Cardiac muscle cell (in vitro differentiated cells and primary cell): Measurements from ENCODE around the gene TRAM2. TPM values are rescaled to one million over a fixed set of nuclear protein-coding genes. Genes with fewer than 3 reads are reported as not detected.

Experiments used
- DNase-seq, 2 donors: peaks; one replicate each; pipeline versions ENCODE4 v3.0.0 to v3.0.0-alpha.2; 2010 to 2017; ENCODE audit warnings: low read depth in 1 of 2, low spot score in 1 of 2
- H3K27ac ChIP-seq: fragments of 200-600 bp; sonication (generic); 2 replicates; pipeline ENCODE4 v1.5.1; 2016
- H3K27me3 ChIP-seq: fragments of 200-600 bp; sonication (generic); 2 replicates; pipeline ENCODE4 v1.6.0; 2016; ENCODE audit warnings: control low read depth
- H3K36me3 ChIP-seq: fragments of 200-600 bp; sonication (generic); 2 replicates; pipeline ENCODE4 v1.5.1; 2016; ENCODE audit warnings: control low read depth
- H3K4me1 ChIP-seq: fragments of 200-600 bp; sonication (generic); 2 replicates; pipeline ENCODE4 v1.8.1; 2017; ENCODE audit warnings: low read depth, mild to moderate bottlenecking, mixed run types
- H3K4me3 ChIP-seq: fragments of 200-600 bp; sonication (generic); 2 replicates; pipeline ENCODE4 v1.5.1; 2016; ENCODE audit warnings: mild to moderate bottlenecking
- H3K9me3 ChIP-seq: fragments of 200-600 bp; sonication (generic); 2 replicates; pipeline ENCODE4 v1.5.1; 2017; ENCODE audit warnings: low read depth, mild to moderate bottlenecking, control low read depth
- CTCF ChIP-seq: IDR thresholded peaks from 2 replicates; pipeline ENCODE4 v1.5.1; 2012; ENCODE audit warnings: low read depth, mild to moderate bottlenecking, low read length
- polyA plus RNA-seq: library from polyadenylated mRNA; unstranded; fragments of >200 nt; fragmentation: Nextera tagmentation; extraction: Ambion mirVana; gene quantifications from 2 replicates; pipeline ENCODE4 v1.2.1, GENCODE V29; 2016
- total RNA-seq: library from RNA; depleted of rRNA; stranded (reverse); fragments of >200 nt; gene quantifications from 2 replicates; pipeline ENCODE4 v1.2.3, GENCODE V29; 2016

TRAM2 gene
- total and polyA plus RNA-seq, 2 experiments from 2014 or later: 6.6 to 7.7 TPM

- Histone ChIP-seq H3K9me3 (no peaks in the 10 kb centered on the region), H3K4me3 (no peak overlapping the region), H3K27me3 (no peaks in the 10 kb centered on the region), H3K4me1 (peaks cover 24% of the 10 kb centered on the region), H3K36me3 (no peaks in the 10 kb centered on the region), H3K27ac (no peak overlapping the region)
- peak in 1 of 2 donors; percentile 86 for DNase-seq
- TF ChIP-seq CTCF: no peak
Observed at GRCh38 chr6:52566853-52567279, 10.0 kb downstream of the TRAM2 start.

GRCh38 chr6:52566201-52566600 is 10.7 kb downstream of the TRAM2 start:
- peaks cover 20% of the 10 kb centered on the region for H3K4me1 ChIP-seq
- no peak overlapping the region for H3K4me3 ChIP-seq
- TF ChIP-seq CTCF: no peak
- no peaks in the 10 kb centered on the region for H3K36me3 ChIP-seq
- no peaks in the 10 kb centered on the region for H3K27me3 ChIP-seq
- DNase-seq: no peak
- no peaks in the 10 kb centered on the region for H3K9me3 ChIP-seq
- H3K27ac ChIP-seq: no peak overlapping the region

GRCh38 chr6:52564856-52565255 is 12.0 kb downstream of the TRAM2 start:
- no peak overlapping the region for H3K4me3 ChIP-seq
- no peaks in the 10 kb centered on the region for H3K27me3 ChIP-seq
- TF ChIP-seq CTCF: no peak
- no peaks in the 10 kb centered on the region for H3K9me3 ChIP-seq
- no peak overlapping the region for H3K27ac ChIP-seq
- no peak for DNase-seq
- H3K36me3 ChIP-seq: no peaks in the 10 kb centered on the region
- H3K4me1 ChIP-seq: peaks cover 6% of the 10 kb centered on the region

- H3K4me1 ChIP-seq: peaks cover 8% of the 10 kb centered on the region
- DNase-seq: peak in 1 of 2 donors; percentile 48
- H3K27ac ChIP-seq: no peak overlapping the region
- H3K27me3 ChIP-seq: no peaks in the 10 kb centered on the region
- no peak overlapping the region for H3K4me3 ChIP-seq
- H3K36me3 ChIP-seq: no peaks in the 10 kb centered on the region
- H3K9me3 ChIP-seq: no peaks in the 10 kb centered on the region
- no peak for TF ChIP-seq CTCF
Observed at GRCh38 chr6:52562911-52563310, 13.9 kb downstream of the TRAM2 start.

- H3K27me3 ChIP-seq: no peaks in the 10 kb centered on the region
- no peak for DNase-seq
- no peak for TF ChIP-seq CTCF
- H3K9me3 ChIP-seq: no peaks in the 10 kb centered on the region
- peaks cover 10% of the 10 kb centered on the region for H3K4me1 ChIP-seq
- H3K4me3 ChIP-seq: no peak overlapping the region
- H3K36me3 ChIP-seq: no peaks in the 10 kb centered on the region
- H3K27ac ChIP-seq: no peak overlapping the region
Observed at GRCh38 chr6:52560462-52560861, 16.4 kb downstream of the TRAM2 start.
